SK-N-MC (cell line): ENCODE measurements around the gene RPL9.
"Not testable (repeated sequence)": the region's sequence is repeated elsewhere in the genome, so short reads cannot be mapped to it uniquely, and the experiment has no call there.

ENCODE experiments used
- DNase-seq: peaks from one replicate; pipeline ENCODE4 v3.0.0-alpha.2; 2011; ENCODE audit warnings: low read depth, low spot score
- H3K27ac ChIP-seq: fragments of 200-600 bp; sonication (generic); 2 replicates; pipeline ENCODE4 v1.5.1; 2016; ENCODE audit warnings: mixed run types
- H3K36me3 ChIP-seq: fragments of 200-600 bp; sonication (generic); 2 replicates; pipeline ENCODE4 v1.6.1; 2017; ENCODE audit warnings: antibody characterized with exemption, low read length, mixed read lengths; ENCODE audit not compliant: insufficient read depth
- H3K4me3 ChIP-seq: fragments of 200-600 bp; sonication (generic); 2 replicates; pipeline ENCODE4 v1.5.1; 2016
- H3K9ac ChIP-seq: fragments of 200-600 bp; sonication (generic); 2 replicates; pipeline ENCODE4 v1.8.0; 2017; ENCODE audit warnings: mixed run types, mixed read lengths; ENCODE audit not compliant: insufficient read length
- H3K9me3 ChIP-seq: fragments of 200-600 bp; sonication (generic); 2 replicates; pipeline ENCODE4 v1.6.1; 2017; ENCODE audit warnings: low read depth, mild to moderate bottlenecking, antibody characterized with exemption, low read length, moderate library complexity, mixed read lengths
- EZH2 ChIP-seq: fragments of 200-600 bp; sonication (generic); IDR thresholded peaks from one replicate; pipeline ENCODE4 v1.6.1; 2017; ENCODE audit warnings: antibody characterized with exemption
- FOXP2 ChIP-seq: optimal IDR thresholded peaks from 2 replicates; pipeline ENCODE3; 2011; ENCODE audit warnings: mild to moderate bottlenecking, moderate library complexity; ENCODE audit not compliant: insufficient read depth; ENCODE audit errors: extremely low read length, control extremely low read depth
- POLR2AphosphoS5 ChIP-seq: IDR thresholded peaks from 2 replicates; pipeline ENCODE4 v1.6.1; 2012; ENCODE audit warnings: mild to moderate bottlenecking, low read depth, low read length, borderline replicate concordance

RPL9 gene

DNA sequence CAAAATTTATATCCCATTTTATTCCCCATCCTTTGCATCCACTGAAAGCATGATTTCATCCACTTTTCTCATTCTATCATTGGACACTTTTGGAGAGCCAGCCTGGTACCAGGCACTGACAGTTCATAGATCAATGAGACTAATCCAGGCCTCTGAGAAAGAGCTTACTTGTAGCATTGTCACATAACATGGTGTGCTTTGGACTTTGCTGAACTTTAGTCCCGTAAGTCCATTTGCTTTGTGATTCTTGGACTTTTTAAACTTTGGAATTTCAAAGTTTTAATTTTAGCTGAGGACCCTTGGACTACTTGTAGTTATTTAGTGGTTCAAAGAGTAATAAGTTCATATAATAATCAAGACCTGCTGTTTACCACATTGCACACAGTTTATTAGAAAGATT is 11.7 kb upstream of the RPL9 start:
- Histone ChIP-seq H3K9me3 (no peaks in the 10 kb centered on the region), H3K9ac (no peak overlapping the region), H3K4me3 (no peak overlapping the region), H3K27ac (peak overlapping the region; percentile 37; the same call in 1 of the 2 replicates), H3K36me3 (peaks cover 40% of the 10 kb centered on the region)
- no peak for TF ChIP-seq EZH2
- no peak for TF ChIP-seq FOXP2
- DNase-seq: no peak

DNA sequence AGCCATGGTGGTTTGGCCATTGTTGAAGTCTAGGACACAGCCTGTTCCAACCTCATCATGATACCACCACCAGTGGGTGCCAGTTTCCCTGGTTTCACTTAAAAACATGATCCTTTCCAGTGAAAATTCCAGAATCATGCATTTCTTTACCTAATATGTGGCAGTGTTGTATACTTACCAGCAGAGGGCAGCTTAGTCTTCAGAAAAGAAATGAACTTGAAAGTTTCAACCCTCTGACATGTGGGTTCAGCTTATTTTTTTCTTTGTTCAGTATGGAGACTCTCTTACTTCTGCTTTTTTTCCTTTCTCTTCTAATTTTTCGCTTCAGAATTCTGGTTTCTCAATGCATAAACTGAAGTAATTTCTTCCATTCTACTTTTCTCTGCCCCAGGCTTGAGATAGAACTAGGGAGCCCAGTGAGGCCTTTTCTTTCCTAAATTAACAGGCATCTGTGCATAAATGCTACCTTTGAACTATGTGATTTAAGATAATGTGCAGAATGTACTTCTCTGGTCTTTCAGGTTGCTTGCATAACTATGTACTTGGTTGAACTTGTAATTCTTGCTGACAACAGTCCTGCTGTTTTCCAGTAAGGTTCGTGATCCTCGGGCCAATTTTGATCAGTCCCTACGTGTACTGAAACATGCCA is 10.8 kb upstream of the RPL9 start:
- peak; percentile 88 for DNase-seq
- Histone ChIP-seq H3K27ac (peak overlapping the region; percentile 84), H3K9me3 (no peaks in the 10 kb centered on the region), H3K4me3 (no peak overlapping the region), H3K36me3 (peaks cover 48% of the 10 kb centered on the region), H3K9ac (peak overlapping the region; percentile 75)
- TF ChIP-seq FOXP2 (no peak), POLR2AphosphoS5 (0 out of 2 replicates have a peak, but pooled peaks have one; percentile 27), EZH2 (no peak)

DNA sequence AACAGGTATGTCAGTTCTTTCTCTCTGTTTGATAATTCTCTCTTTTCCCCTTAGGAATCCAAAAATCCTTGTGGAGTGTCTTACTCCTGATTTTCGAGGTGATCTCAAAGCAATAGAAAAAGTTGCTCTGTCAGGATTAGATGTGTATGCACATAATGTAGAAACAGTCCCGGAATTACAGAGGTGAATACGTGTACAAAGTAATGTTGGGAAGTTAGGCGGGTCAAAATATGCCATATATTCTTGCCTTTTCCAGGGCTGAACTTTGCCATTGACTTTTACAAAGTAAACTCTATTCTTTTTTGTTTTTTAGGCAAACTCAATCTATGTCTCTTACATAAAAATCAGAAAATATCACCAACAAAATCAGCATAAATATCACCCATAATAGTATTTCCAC is 8.7 kb upstream of the RPL9 start:
- Histone ChIP-seq H3K36me3 (peaks cover 51% of the 10 kb centered on the region), H3K9ac (peak overlapping the region; percentile 70), H3K27ac (peak overlapping the region; percentile 91), H3K9me3 (no peaks in the 10 kb centered on the region), H3K4me3 (peak overlapping the region; percentile 32; the same call in 1 of the 2 replicates)
- DNase-seq: no peak
- no peak for TF ChIP-seq POLR2AphosphoS5
- no peak for TF ChIP-seq FOXP2
- no peak for TF ChIP-seq EZH2

DNA sequence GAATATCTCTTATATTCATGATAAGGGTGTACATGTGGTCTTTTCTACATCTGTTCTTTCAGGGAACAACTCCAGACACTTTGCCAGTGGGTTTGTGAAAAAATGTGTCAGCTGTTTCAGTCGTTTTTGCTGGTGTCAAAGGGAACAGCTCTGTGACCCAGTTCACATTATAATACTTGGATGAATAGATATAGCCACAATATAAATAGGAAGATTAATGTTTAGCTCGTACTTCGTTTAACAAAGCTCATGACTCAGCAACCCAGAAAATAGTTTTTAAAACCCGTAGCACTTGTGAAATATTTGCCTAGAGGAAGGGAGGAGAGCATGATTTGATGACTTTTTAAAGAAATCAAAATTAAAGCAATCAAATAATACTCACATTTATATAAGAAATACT is 8.0 kb upstream of the RPL9 start:
- peaks cover 46% of the 10 kb centered on the region for H3K36me3 ChIP-seq

DNA sequence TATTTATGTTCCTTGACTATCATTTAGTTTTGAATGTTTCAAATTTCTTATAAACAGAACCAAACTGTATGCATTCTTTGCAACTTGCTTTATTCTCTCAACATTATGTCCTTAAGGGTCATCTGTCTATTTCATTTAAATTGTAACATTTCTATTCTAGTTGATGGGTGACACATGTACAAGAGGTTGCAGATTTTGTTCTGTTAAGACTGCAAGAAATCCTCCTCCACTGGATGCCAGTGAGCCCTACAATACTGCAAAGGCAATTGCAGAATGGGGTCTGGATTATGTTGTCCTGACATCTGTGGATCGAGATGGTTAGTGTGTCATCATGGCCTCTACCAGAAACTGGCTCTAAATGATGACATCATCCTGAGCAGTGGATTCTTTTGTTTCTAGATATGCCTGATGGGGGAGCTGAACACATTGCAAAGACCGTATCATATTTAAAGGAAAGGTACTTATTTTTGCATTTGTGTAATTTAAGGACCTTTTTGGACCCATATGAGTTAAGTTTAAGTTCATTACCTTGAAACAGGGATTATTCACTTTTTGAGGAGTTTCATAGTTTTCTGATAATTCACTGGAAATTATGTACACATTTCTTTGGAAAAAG is 6.3 kb upstream of the RPL9 start:
- H3K9ac ChIP-seq: no peak overlapping the region
- TF ChIP-seq EZH2 (no peak), POLR2AphosphoS5 (no peak), FOXP2 (no peak)
- no peak for DNase-seq
- peak overlapping the region; percentile 91 for H3K27ac ChIP-seq
- H3K36me3 ChIP-seq: peaks cover 41% of the 10 kb centered on the region
- H3K4me3 ChIP-seq: no peak overlapping the region
- H3K9me3 ChIP-seq: no peaks in the 10 kb centered on the region

More for the DNA sequence above, 8.0 kb upstream of the RPL9 start:
- H3K27ac ChIP-seq: peak overlapping the region; percentile 91
- peak overlapping the region; percentile 70 for H3K9ac ChIP-seq
- peak; percentile 68 for DNase-seq
- H3K4me3 ChIP-seq: peak overlapping the region; percentile 48
- no peak for TF ChIP-seq FOXP2
- TF ChIP-seq EZH2: no peak
- TF ChIP-seq POLR2AphosphoS5: no peak
- no peaks in the 10 kb centered on the region for H3K9me3 ChIP-seq

DNA sequence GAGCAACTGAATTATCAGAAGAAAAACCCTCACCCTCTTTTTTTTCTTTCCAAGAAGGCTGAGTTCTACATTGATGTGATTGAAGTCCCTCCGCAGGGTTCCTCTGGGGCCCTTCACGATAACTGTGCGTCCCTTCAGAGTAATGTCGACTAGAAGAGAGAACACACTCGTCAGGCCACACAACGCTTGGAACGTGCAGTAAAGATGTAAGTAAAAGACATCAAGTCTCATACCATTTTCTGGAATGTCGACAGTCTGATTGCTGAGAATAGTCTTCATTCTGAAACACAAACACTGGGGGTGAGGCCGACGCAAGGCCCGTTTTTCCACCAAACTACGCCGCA is 589 bp downstream of the RPL9 start:
- not testable (repeated sequence) for DNase-seq, H3K9me3 ChIP-seq
- peak overlapping the region; percentile 99 for H3K4me3 ChIP-seq
- H3K9ac ChIP-seq: peak overlapping the region; percentile 92
- H3K36me3 ChIP-seq: peaks cover 60% of the 10 kb centered on the region
- H3K27ac ChIP-seq: peak overlapping the region; percentile 96

DNA sequence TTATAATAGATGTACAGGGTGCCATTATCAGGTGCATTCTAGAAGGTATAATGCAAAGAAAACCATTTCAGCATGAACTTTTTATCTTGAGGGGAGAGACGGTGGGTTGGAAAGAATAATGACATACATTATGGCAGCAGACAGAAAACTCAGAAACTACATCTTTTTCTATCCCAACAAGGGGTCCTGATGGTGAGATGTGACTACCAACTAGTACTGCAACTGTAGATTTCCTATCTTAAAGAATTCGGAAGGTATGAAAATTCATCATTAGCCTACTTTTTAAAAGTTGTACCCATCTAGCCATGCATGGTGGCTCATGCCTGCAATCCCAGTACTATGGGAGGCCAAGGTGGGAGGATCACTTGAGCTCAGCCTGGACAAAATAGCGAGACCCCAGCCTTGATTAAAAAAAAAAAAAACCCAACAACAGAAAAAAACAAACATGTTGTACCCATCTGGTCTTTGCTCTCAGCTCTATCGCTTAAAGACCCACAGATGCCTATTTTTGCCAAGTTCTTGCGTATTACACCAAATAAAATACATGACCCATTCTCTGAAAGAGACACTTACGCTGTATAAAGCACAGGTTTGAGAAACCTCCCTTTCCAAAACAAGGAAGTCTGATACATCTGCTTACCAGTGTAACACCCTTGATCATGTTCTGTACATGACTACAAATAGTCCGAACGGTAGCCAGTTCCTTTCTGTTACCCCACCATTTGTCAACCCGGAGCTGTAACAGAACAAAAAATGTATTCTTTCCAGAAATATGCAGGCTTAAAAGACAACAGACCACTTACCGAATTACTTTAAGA is 1.6 kb downstream of the RPL9 start:
- Histone ChIP-seq H3K27ac (peak overlapping the region; percentile 96), H3K9me3 (no peaks in the 10 kb centered on the region), H3K9ac (peak overlapping the region; percentile 92), H3K4me3 (peak overlapping the region; percentile 99), H3K36me3 (peaks cover 70% of the 10 kb centered on the region)
- TF ChIP-seq POLR2AphosphoS5: 0 out of 2 replicates have a peak, but pooled peaks have one; percentile 14
- TF ChIP-seq EZH2: no peak
- TF ChIP-seq FOXP2: no peak
- DNase-seq: no peak

DNA sequence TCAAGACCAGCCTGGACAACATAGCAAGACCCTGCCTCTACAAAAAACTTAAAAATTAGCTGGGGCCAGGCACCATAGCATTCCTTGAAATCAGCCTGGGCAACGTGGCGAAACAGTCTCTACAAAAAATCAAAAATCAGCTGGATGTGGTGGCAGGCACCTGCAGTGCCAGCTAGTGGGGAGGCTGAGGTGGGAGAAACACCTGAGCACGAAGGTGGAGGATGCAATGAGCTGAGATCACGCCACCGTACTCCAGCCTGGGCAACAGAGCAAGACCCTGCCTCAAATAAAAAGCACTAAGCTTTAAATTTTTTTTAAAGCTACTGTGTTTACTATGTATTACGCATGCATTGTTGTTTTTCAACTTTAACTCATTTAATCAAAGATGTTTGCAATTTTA is 3.2 kb downstream of the RPL9 start:
- Histone ChIP-seq H3K9me3 (no peaks in the 10 kb centered on the region), H3K4me3 (peak overlapping the region; percentile 99), H3K36me3 (peaks cover 79% of the 10 kb centered on the region), H3K9ac (peak overlapping the region; percentile 92), H3K27ac (peak overlapping the region; percentile 21; the same call in 1 of the 2 replicates)
- no peak for DNase-seq
- TF ChIP-seq POLR2AphosphoS5: no peak; the same call in 1 of the 2 replicates
- no peak for TF ChIP-seq FOXP2
- no peak for TF ChIP-seq EZH2
